PC-3 (cell line): ENCODE results near the gene SLC19A1. TPM values are rescaled to one million over a fixed set of nuclear protein-coding genes. Genes with fewer than 3 reads are reported as not detected.

Experiments used
- ATAC-seq: fragments of 200-7000 bp; cut with Tn5 transposase; 2 replicates; pipeline ENCODE4 v1.9.1; 2020; ENCODE audit warnings: mild to moderate bottlenecking, moderate library complexity
- BruUV-seq: library from RNA; stranded (reverse); fragments of 400-500 nt; replicated peaks from 2 replicates; lab custom pipeline; 2021; lab: Mats Ljungman, UMichigan
- CTCF ChIA-PET: fragments of 300-600 bp; sonication (Branson Sonifier 250); formaldehyde crosslinking; loops from one replicate; lab custom pipeline; 2022; ENCODE audit warnings: antibody characterized with exemption; lab: Charles Lee
- POLR2A ChIA-PET: fragments of 300-600 bp; sonication (Branson Sonifier 250); formaldehyde crosslinking; loops from one replicate; lab custom pipeline; 2022; ENCODE audit warnings: antibody characterized with exemption; ENCODE audit not compliant: unreplicated experiment; lab: Charles Lee
- DNase-seq: peaks from one replicate; pipeline ENCODE4 v3.0.0-alpha.2; 2015
- H2AFZ ChIP-seq: fragments of 300-600 bp; sonication (generic); 2 replicates; pipeline ENCODE4 v1.6.0; 2016; ENCODE audit warnings: antibody characterized with exemption, low read length
- H3F3A ChIP-seq: fragments of 300-600 bp; sonication (generic); one replicate; pipeline ENCODE4 v1.6.0; 2017; ENCODE audit warnings: antibody characterized with exemption, low read length, control low read depth, mild to moderate bottlenecking; ENCODE audit not compliant: unreplicated experiment
- H3K27ac ChIP-seq: fragments of 300-600 bp; sonication (generic); 2 replicates; pipeline ENCODE4 v1.5.1; 2016; ENCODE audit warnings: mild to moderate bottlenecking, low read length
- H3K27me3 ChIP-seq: fragments of 300-600 bp; sonication (generic); 2 replicates; pipeline ENCODE4 v1.6.1; 2016; ENCODE audit warnings: low read length, mixed read lengths
- H3K36me3 ChIP-seq: fragments of 300-600 bp; sonication (generic); 2 replicates; pipeline ENCODE4 v1.6.1; 2016; ENCODE audit warnings: low read depth, mixed run types, low read length, mixed read lengths
- H3K4me1 ChIP-seq: fragments of 300-600 bp; sonication (generic); 2 replicates; pipeline ENCODE4 v1.5.1; 2016; ENCODE audit warnings: low read length; ENCODE audit not compliant: insufficient read depth
- H3K4me2 ChIP-seq: fragments of 300-600 bp; sonication (generic); 2 replicates; pipeline ENCODE4 v1.6.0; 2016; ENCODE audit warnings: low read length
- H3K4me3 ChIP-seq: fragments of 300-600 bp; sonication (generic); 2 replicates; pipeline ENCODE4 v1.5.1; 2016; ENCODE audit warnings: mild to moderate bottlenecking, low read length, mixed read lengths
- H3K79me2 ChIP-seq: fragments of 300-600 bp; sonication (generic); 2 replicates; pipeline ENCODE4 v1.6.1; 2017; ENCODE audit warnings: low read length, mixed read lengths
- H3K9ac ChIP-seq: fragments of 300-600 bp; sonication (generic); 2 replicates; pipeline ENCODE4 v1.6.0; 2016; ENCODE audit warnings: mild to moderate bottlenecking, low read length
- H3K9me2 ChIP-seq: fragments of 300-600 bp; sonication (generic); replicated peaks from 2 replicates; pipeline ENCODE4 v1.6.1; 2016; ENCODE audit warnings: mixed run types, low read length, mixed read lengths
- H3K9me3 ChIP-seq: fragments of 300-600 bp; sonication (generic); 2 replicates; pipeline ENCODE4 v1.6.1; 2016; ENCODE audit warnings: low read length, mixed read lengths
- H4K20me1 ChIP-seq: fragments of 300-600 bp; sonication (generic); 2 replicates; pipeline ENCODE4 v1.6.1; 2016; ENCODE audit warnings: low read length, mixed read lengths
- EZH2 ChIP-seq: fragments of 300-600 bp; sonication (generic); IDR thresholded peaks from one replicate; pipeline ENCODE4 v1.6.1; 2017; ENCODE audit warnings: antibody characterized with exemption, mild to moderate bottlenecking, low read length; ENCODE audit not compliant: unreplicated experiment
- EZH2phosphoT487 ChIP-seq: fragments of 300-600 bp; sonication (generic); IDR thresholded peaks from 2 replicates; pipeline ENCODE4 v1.6.1; 2018; ENCODE audit warnings: mild to moderate bottlenecking, antibody characterized with exemption, low read length, borderline replicate concordance
- intact Hi-C: fragments of 100-400 bp; cut with micrococcal nuclease; formaldehyde crosslinking; loops from 2 replicates; pipeline ENCODE4 v1.9.0; 2023
- total RNA-seq: library from RNA; depleted of rRNA; stranded (reverse); fragments of >200 nt; gene quantifications from 2 replicates; pipeline ENCODE4 v1.2.3, GENCODE V29; 2014
- TF ChIP-seq, protein P1 (sequence below): fragments of 300-600 bp; sonication (generic); conservative IDR thresholded peaks from 2 replicates; pipeline ENCODE4 v1.5.1; 2017; ENCODE audit warnings: antibody characterized with exemption, low read depth, mild to moderate bottlenecking, low read length

The SLC19A1 gene
- total RNA-seq, 1 experiment from 2014 or later, result 54.2 TPM

DNA sequence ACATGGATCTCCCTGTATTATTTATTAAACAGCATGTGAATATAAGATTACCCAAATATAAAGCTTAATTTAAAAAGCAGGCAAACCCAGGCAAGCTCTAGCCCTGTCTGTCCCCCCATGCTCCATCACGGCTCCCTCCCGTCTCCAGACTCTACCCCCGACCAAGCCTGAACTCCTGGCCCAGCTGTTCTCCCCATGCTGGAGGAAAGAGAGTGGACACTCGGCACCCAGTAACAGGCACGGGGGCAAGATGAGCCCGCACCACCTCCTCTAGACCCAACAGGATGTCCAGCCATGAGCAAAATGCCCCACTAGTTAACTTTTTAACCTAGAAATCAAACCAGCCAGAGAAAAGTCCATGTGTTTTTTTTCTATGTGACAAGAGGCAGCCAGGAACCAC is 19.3 kb downstream of the SLC19A1 start:
- intact Hi-C loops, result no loop called here
- Histone ChIP-seq H4K20me1 (no peaks in the 10 kb centered on the region), H3K9me3 (peaks cover 35% of the 10 kb centered on the region), H3K9me2 (no peaks in the 10 kb centered on the region), H3K4me3 (no peak overlapping the region), H3K79me2 (peaks cover 9% of the 10 kb centered on the region), H2AFZ (no peak overlapping the region), H3K4me1 (no peaks in the 10 kb centered on the region), H3F3A (no peaks in the 10 kb centered on the region), H3K4me2 (no peak overlapping the region), H3K36me3 (peaks cover 80% of the 10 kb centered on the region), H3K27me3 (no peaks in the 10 kb centered on the region), H3K9ac (no peak overlapping the region), H3K27ac (no peak overlapping the region)
- DNase-seq (no peak), ATAC-seq (no peak)
- BruUV-seq, result no TSS peak
- CTCF ChIA-PET, result no interaction called here
- POLR2A ChIA-PET, result no interaction called here
- TF ChIP-seq EZH2 (no peak), EZH2phosphoT487 (no peak)

DNA sequence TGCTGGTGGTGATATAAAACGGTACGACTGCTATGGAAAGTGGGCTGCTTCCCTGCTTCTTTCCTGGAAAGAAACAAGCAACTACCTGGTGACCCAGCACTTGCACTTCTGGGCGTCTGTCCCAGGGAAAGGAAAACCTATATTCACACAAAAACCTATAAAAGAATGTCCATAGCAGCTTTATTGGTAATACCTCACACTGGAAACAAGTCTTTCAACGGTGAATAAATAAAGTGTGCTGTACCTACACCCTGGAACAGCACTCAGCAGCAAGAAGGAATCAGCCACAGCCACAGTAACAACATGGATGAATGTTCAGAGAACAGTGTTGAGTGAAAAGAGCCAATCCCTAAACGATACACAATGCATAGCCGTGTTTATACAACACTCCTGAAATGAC is 19.9 kb downstream of the SLC19A1 start:
- DNase-seq (no peak), ATAC-seq (no peak)
- Histone ChIP-seq H3K4me1 (no peaks in the 10 kb centered on the region), H3K4me2 (no peak overlapping the region), H3K9me2 (no peaks in the 10 kb centered on the region), H2AFZ (no peak overlapping the region), H3K9ac (no peak overlapping the region), H3K4me3 (no peak overlapping the region), H3K9me3 (peaks cover 35% of the 10 kb centered on the region), H3K27me3 (no peaks in the 10 kb centered on the region), H3K79me2 (peaks cover 12% of the 10 kb centered on the region), H3K36me3 (peaks cover 81% of the 10 kb centered on the region), H3K27ac (no peak overlapping the region), H4K20me1 (no peaks in the 10 kb centered on the region), H3F3A (no peaks in the 10 kb centered on the region)
- BruUV-seq, result no TSS peak
- intact Hi-C loops, result no loop called here
- ChIA-PET POLR2A (no interaction called here), CTCF (no interaction called here)
- TF ChIP-seq, protein P1, sequence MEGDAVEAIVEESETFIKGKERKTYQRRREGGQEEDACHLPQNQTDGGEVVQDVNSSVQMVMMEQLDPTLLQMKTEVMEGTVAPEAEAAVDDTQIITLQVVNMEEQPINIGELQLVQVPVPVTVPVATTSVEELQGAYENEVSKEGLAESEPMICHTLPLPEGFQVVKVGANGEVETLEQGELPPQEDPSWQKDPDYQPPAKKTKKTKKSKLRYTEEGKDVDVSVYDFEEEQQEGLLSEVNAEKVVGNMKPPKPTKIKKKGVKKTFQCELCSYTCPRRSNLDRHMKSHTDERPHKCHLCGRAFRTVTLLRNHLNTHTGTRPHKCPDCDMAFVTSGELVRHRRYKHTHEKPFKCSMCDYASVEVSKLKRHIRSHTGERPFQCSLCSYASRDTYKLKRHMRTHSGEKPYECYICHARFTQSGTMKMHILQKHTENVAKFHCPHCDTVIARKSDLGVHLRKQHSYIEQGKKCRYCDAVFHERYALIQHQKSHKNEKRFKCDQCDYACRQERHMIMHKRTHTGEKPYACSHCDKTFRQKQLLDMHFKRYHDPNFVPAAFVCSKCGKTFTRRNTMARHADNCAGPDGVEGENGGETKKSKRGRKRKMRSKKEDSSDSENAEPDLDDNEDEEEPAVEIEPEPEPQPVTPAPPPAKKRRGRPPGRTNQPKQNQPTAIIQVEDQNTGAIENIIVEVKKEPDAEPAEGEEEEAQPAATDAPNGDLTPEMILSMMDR, result no peak
- TF ChIP-seq EZH2phosphoT487 (no peak), EZH2 (no peak)

DNA sequence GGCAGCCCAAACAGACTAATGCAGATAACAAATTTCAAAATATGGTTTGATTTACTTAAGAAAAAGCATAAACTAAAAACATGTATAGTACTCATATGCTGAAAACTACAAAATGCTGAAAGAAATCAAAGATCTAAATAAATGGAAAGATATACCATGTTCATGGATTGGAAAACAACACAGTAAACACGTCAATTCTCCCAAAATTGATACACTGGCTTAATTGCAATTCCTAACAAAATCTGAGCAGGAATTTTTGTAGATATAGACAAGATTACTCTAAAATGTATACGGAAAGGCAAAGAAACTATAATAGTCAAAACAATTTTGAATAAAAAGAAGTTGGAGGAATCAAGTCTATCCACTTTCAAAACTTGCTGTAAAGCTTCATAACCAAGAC is 21.0 kb downstream of the SLC19A1 start:
- no TSS peak for BruUV-seq
- Histone ChIP-seq H3K4me2 (no peak overlapping the region), H4K20me1 (no peaks in the 10 kb centered on the region), H3K4me3 (no peak overlapping the region), H3K9ac (no peak overlapping the region), H3K9me2 (no peaks in the 10 kb centered on the region), H3K9me3 (peaks cover 35% of the 10 kb centered on the region), H3K79me2 (peaks cover 12% of the 10 kb centered on the region), H2AFZ (no peak overlapping the region), H3K27ac (no peak overlapping the region), H3F3A (no peaks in the 10 kb centered on the region), H3K27me3 (no peaks in the 10 kb centered on the region), H3K4me1 (no peaks in the 10 kb centered on the region), H3K36me3 (peaks cover 74% of the 10 kb centered on the region)
- intact Hi-C loops, result no loop called here
- ATAC-seq (no peak), DNase-seq (no peak)
- CTCF ChIA-PET, result no interaction called here
- TF ChIP-seq EZH2 (no peak), EZH2phosphoT487 (no peak)
- TF ChIP-seq, protein P1, result no peak
- POLR2A ChIA-PET, result no interaction called here
